HG03097 (cell line): ENCODE measurements around the gene MRPL44.

Experiments
- ATAC-seq: cut with Tn5 transposase; IDR thresholded peaks from one replicate; pipeline ENCODE4 v1.9.1; 2021; ENCODE audit not compliant: unreplicated experiment, low FRiP score

Gene MRPL44

GRCh38 chr2:223969856-223970255 is 12.6 kb downstream of the MRPL44 start:
- no peak for ATAC-seq

GRCh38 chr2:223970343-223971128 is 13.3 kb downstream of the MRPL44 start:
- ATAC-seq = peak; percentile 71

GRCh38 chr2:223971731-223972130 is 14.5 kb downstream of the MRPL44 start:
- no peak for ATAC-seq

- ATAC-seq = no peak
Observed at GRCh38 chr2:223972656-223973102, 15.4 kb downstream of the MRPL44 start.

GRCh38 chr2:223973606-223974005 is 16.3 kb downstream of the MRPL44 start:
- no peak for ATAC-seq

GRCh38 chr2:223976635-223977226 is 19.5 kb downstream of the MRPL44 start:
- ATAC-seq = no peak

- no peak for ATAC-seq
Observed at GRCh38 chr2:223978451-223978850, 21.2 kb downstream of the MRPL44 start.

- no peak for ATAC-seq
Observed at GRCh38 chr2:223979730-223980396, 22.6 kb downstream of the MRPL44 start.

GRCh38 chr2:223980397-223980735 is 23.1 kb downstream of the MRPL44 start:
- no peak for ATAC-seq

- no peak for ATAC-seq
Observed at GRCh38 chr2:223980803-223981202, 23.5 kb downstream of the MRPL44 start.

GRCh38 chr2:223981241-223981640 is 24.0 kb downstream of the MRPL44 start:
- no peak for ATAC-seq

GRCh38 chr2:223989206-223989855 is 32.1 kb downstream of the MRPL44 start:
- no peak for ATAC-seq

GRCh38 chr2:223989856-223990232 is 32.6 kb downstream of the MRPL44 start:
- no peak for ATAC-seq

GRCh38 chr2:223991611-223992010 is 34.3 kb downstream of the MRPL44 start:
- no peak for ATAC-seq

GRCh38 chr2:223993634-223994232 is 36.5 kb downstream of the MRPL44 start:
- no peak for ATAC-seq

- no peak for ATAC-seq
Observed at GRCh38 chr2:223994562-223995162, 37.4 kb downstream of the MRPL44 start.

- ATAC-seq = no peak
Observed at GRCh38 chr2:223995569-223995968, 38.3 kb downstream of the MRPL44 start.

GRCh38 chr2:223996391-223996790 is 39.1 kb downstream of the MRPL44 start:
- ATAC-seq = no peak

GRCh38 chr2:223997938-223998337 is 40.7 kb downstream of the MRPL44 start:
- no peak for ATAC-seq

- ATAC-seq = no peak
Observed at GRCh38 chr2:223998948-223999347, 41.7 kb downstream of the MRPL44 start.
